Measurements from ENCODE around the gene EPB41L4B.

EPB41L4B gene

GRCh38 chr9:109281518-109281917 is 39.3 kb downstream of the EPB41L4B start:
- TF ChIP-seq PPARA (CRISPR knock-in tag; IDR thresholded peaks at IDR 0.05; ENCODE audit: borderline replicate concordance) (no peak), ZC3H10 (CRISPR knock-in tag; IDR thresholded peaks at IDR 0.05) (no peak), CSDC2 (CRISPR knock-in tag; IDR thresholded peaks at IDR 0.05) (no peak), ZFP30 (CRISPR knock-in tag; IDR thresholded peaks at IDR 0.05) (no peak), ARNTL (CRISPR knock-in tag; IDR thresholded peaks at IDR 0.05; ENCODE audit: borderline replicate concordance, low read depth) (no peak), TCF4 (CRISPR knock-in tag; IDR thresholded peaks at IDR 0.05; ENCODE audit: borderline replicate concordance) (no peak), ZFP3 (CRISPR knock-in tag; IDR thresholded peaks at IDR 0.05) (no peak), GLIS3 (CRISPR knock-in tag; IDR thresholded peaks at IDR 0.05) (no peak), RARB (CRISPR knock-in tag; IDR thresholded peaks at IDR 0.05) (no peak), PATZ1 (CRISPR knock-in tag; IDR thresholded peaks at IDR 0.05; ENCODE audit: borderline replicate concordance) (no peak), OSR1 (CRISPR knock-in tag; IDR thresholded peaks at IDR 0.05) (no peak)
- TF ChIP-seq, protein P1, sequence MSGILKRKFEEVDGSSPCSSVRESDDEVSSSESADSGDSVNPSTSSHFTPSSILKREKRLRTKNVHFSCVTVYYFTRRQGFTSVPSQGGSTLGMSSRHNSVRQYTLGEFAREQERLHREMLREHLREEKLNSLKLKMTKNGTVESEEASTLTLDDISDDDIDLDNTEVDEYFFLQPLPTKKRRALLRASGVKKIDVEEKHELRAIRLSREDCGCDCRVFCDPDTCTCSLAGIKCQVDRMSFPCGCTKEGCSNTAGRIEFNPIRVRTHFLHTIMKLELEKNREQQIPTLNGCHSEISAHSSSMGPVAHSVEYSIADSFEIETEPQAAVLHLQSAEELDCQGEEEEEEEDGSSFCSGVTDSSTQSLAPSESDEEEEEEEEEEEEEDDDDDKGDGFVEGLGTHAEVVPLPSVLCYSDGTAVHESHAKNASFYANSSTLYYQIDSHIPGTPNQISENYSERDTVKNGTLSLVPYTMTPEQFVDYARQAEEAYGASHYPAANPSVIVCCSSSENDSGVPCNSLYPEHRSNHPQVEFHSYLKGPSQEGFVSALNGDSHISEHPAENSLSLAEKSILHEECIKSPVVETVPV (CRISPR knock-in tag; IDR thresholded peaks at IDR 0.05): no peak
- TF ChIP-seq, protein P2, sequence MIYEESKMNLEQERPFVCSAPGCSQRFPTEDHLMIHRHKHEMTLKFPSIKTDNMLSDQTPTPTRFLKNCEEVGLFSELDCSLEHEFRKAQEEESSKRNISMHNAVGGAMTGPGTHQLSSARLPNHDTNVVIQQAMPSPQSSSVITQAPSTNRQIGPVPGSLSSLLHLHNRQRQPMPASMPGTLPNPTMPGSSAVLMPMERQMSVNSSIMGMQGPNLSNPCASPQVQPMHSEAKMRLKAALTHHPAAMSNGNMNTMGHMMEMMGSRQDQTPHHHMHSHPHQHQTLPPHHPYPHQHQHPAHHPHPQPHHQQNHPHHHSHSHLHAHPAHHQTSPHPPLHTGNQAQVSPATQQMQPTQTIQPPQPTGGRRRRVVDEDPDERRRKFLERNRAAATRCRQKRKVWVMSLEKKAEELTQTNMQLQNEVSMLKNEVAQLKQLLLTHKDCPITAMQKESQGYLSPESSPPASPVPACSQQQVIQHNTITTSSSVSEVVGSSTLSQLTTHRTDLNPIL (CRISPR knock-in tag; IDR thresholded peaks at IDR 0.05; ENCODE audit: low read depth): no peak
- no peak for ATAC-seq

- no peak for TF ChIP-seq SNAI2 (CRISPR knock-in tag; IDR thresholded peaks at IDR 0.05)
- TF ChIP-seq PPARA (CRISPR knock-in tag; IDR thresholded peaks at IDR 0.05; ENCODE audit: borderline replicate concordance): no peak
- no peak for TF ChIP-seq BACH2 (CRISPR knock-in tag; IDR thresholded peaks at IDR 0.05; ENCODE audit: borderline replicate concordance)
- no peak for TF ChIP-seq ISL1 (CRISPR knock-in tag; IDR thresholded peaks at IDR 0.05)
- no peak for TF ChIP-seq OSR1 (CRISPR knock-in tag; IDR thresholded peaks at IDR 0.05)
- no peak for TF ChIP-seq GLIS3 (CRISPR knock-in tag; IDR thresholded peaks at IDR 0.05)
- no peak for TF ChIP-seq RARB (CRISPR knock-in tag; IDR thresholded peaks at IDR 0.05)
- no peak for TF ChIP-seq POU6F1 (CRISPR knock-in tag; IDR thresholded peaks at IDR 0.05; ENCODE audit: borderline replicate concordance, low read depth)
- TF ChIP-seq, protein P1 (CRISPR knock-in tag; IDR thresholded peaks at IDR 0.05): no peak
- TF ChIP-seq ZC3H10 (CRISPR knock-in tag; IDR thresholded peaks at IDR 0.05): no peak
- no peak for ATAC-seq
Measured at GRCh38 chr9:109278848-109279247, 42.0 kb downstream of the EPB41L4B start.

- TF ChIP-seq ZNF70 (CRISPR knock-in tag; IDR thresholded peaks at IDR 0.05) (no peak), ZC3H10 (CRISPR knock-in tag; IDR thresholded peaks at IDR 0.05) (no peak), ZFP3 (CRISPR knock-in tag; IDR thresholded peaks at IDR 0.05) (no peak), OSR1 (CRISPR knock-in tag; IDR thresholded peaks at IDR 0.05) (no peak), ZNF565 (CRISPR knock-in tag; conservative IDR thresholded peaks at IDR 0.05; ENCODE audit: low read depth) (no peak), ZNF8 (CRISPR knock-in tag; IDR thresholded peaks at IDR 0.05) (no peak), RARB (CRISPR knock-in tag; IDR thresholded peaks at IDR 0.05) (no peak), TSHZ2 (CRISPR knock-in tag; IDR thresholded peaks at IDR 0.05) (no peak), ESRRG (CRISPR knock-in tag; IDR thresholded peaks at IDR 0.05) (no peak), TOX (CRISPR knock-in tag; IDR thresholded peaks at IDR 0.05; ENCODE audit: borderline replicate concordance) (no peak), CSDC2 (CRISPR knock-in tag; IDR thresholded peaks at IDR 0.05) (no peak), ISL1 (CRISPR knock-in tag; IDR thresholded peaks at IDR 0.05) (no peak), POU6F1 (CRISPR knock-in tag; IDR thresholded peaks at IDR 0.05; ENCODE audit: borderline replicate concordance, low read depth) (no peak), PPARA (CRISPR knock-in tag; IDR thresholded peaks at IDR 0.05; ENCODE audit: borderline replicate concordance) (no peak), ARNTL (CRISPR knock-in tag; IDR thresholded peaks at IDR 0.05; ENCODE audit: borderline replicate concordance, low read depth) (no peak), SNAI2 (CRISPR knock-in tag; IDR thresholded peaks at IDR 0.05) (no peak), TCF4 (CRISPR knock-in tag; IDR thresholded peaks at IDR 0.05; ENCODE audit: borderline replicate concordance) (no peak)
- TF ChIP-seq, protein P1 (CRISPR knock-in tag; IDR thresholded peaks at IDR 0.05): no peak
- ATAC-seq: no peak
Measured at GRCh38 chr9:109278216-109278615, 42.6 kb downstream of the EPB41L4B start.
